T follicular helper cell (primary cell): ENCODE results near the gene CCL25.

ENCODE experiments used
- DNase-seq: peaks from one replicate; pipeline ENCODE4 v3.0.0-alpha.2; 2020; ENCODE audit warnings: low read depth

Gene CCL25

GRCh38 chr19:8110931-8111330 lies 58.4 kb downstream of the CCL25 start:
- no peak for DNase-seq

- DNase-seq: no peak
Observed at GRCh38 chr19:8111376-8111775, 58.8 kb downstream of the CCL25 start.
